MCF 10A (cell line): ENCODE results near the gene CDHR2. TPM values are rescaled to one million over a fixed set of nuclear protein-coding genes. Genes with fewer than 3 reads are reported as not detected.
A peak's percentile ranks its signal among the peaks of the same experiment; 100 is the strongest.

ENCODE experiments used
- BruUV-seq: library from RNA; stranded (reverse); fragments of 400-500 nt; replicated peaks from 2 replicates; lab custom pipeline; 2021; lab: Mats Ljungman, UMichigan
- CTCF ChIA-PET: fragments of 300-600 bp; sonication (Branson Sonifier 250); formaldehyde crosslinking; extraction: SDS; loops from one replicate; lab custom pipeline; 2021; ENCODE audit warnings: antibody characterized with exemption, inconsistent platforms; lab: Yijun Ruan, JAX
- POLR2A ChIA-PET: fragments of 300-600, 350-650 bp; sonication (Branson Sonifier 250); formaldehyde crosslinking; extraction: SDS; loops from one replicate; lab custom pipeline; 2020; ENCODE audit warnings: antibody characterized with exemption, inconsistent platforms; lab: Yijun Ruan, JAX
- DNase-seq: peaks from one replicate; pipeline ENCODE4 v3.0.0-alpha.2; 2018; ENCODE audit not compliant: unreplicated experiment
- H3K27ac Mint-ChIP-seq: one replicate; pipeline ENCODE4 v1.8.0; 2022; ENCODE audit warnings: mild to moderate bottlenecking, low read depth, mixed read lengths; ENCODE audit not compliant: unreplicated experiment
- H3K27me3 Mint-ChIP-seq: one replicate; pipeline ENCODE4 v1.8.0; 2022; ENCODE audit warnings: mixed read lengths; ENCODE audit not compliant: insufficient read depth, unreplicated experiment
- H3K36me3 Mint-ChIP-seq: one replicate; pipeline ENCODE4 v1.8.0; 2022; ENCODE audit warnings: mild to moderate bottlenecking, moderate library complexity, mixed read lengths; ENCODE audit not compliant: insufficient read depth, unreplicated experiment
- H3K4me1 Mint-ChIP-seq: one replicate; pipeline ENCODE4 v1.8.0; 2022; ENCODE audit warnings: mixed read lengths; ENCODE audit not compliant: insufficient read depth, unreplicated experiment
- H3K4me3 Mint-ChIP-seq: one replicate; pipeline ENCODE4 v1.8.0; 2022; ENCODE audit warnings: mild to moderate bottlenecking, moderate library complexity, mixed read lengths; ENCODE audit not compliant: unreplicated experiment
- H3K9me3 Mint-ChIP-seq: one replicate; pipeline ENCODE4 v1.8.0; 2022; ENCODE audit warnings: mixed read lengths; ENCODE audit not compliant: unreplicated experiment
- CTCF ChIP-seq: fragments of 200-600 bp; IDR thresholded peaks from one replicate; pipeline ENCODE4 v1.8.0; 2022; ENCODE audit warnings: antibody characterized with exemption, mild to moderate bottlenecking; ENCODE audit not compliant: unreplicated experiment
- intact Hi-C: fragments of 100-400 bp; cut with micrococcal nuclease; formaldehyde crosslinking; loops from 2 replicates; pipeline ENCODE4 v1.14.1; 2022
- total RNA-seq: library from RNA; stranded (reverse); gene quantifications from 2 replicates; pipeline ENCODE4 v1.2.3, GENCODE V29; 2022

CDHR2 gene
- total RNA-seq, 1 experiment from 2014 or later = 0.09 TPM

- CTCF ChIA-PET = interaction anchor here (0.9 kb wide), 1 partner anchor 77 kb away, joined by 3 read pairs; no protein-coding TSS in a partner anchor
- no peak for DNase-seq
These were observed 70.0 kb downstream of the CDHR2 start for GRCh38 chr5:176619203-176619568.

DNA sequence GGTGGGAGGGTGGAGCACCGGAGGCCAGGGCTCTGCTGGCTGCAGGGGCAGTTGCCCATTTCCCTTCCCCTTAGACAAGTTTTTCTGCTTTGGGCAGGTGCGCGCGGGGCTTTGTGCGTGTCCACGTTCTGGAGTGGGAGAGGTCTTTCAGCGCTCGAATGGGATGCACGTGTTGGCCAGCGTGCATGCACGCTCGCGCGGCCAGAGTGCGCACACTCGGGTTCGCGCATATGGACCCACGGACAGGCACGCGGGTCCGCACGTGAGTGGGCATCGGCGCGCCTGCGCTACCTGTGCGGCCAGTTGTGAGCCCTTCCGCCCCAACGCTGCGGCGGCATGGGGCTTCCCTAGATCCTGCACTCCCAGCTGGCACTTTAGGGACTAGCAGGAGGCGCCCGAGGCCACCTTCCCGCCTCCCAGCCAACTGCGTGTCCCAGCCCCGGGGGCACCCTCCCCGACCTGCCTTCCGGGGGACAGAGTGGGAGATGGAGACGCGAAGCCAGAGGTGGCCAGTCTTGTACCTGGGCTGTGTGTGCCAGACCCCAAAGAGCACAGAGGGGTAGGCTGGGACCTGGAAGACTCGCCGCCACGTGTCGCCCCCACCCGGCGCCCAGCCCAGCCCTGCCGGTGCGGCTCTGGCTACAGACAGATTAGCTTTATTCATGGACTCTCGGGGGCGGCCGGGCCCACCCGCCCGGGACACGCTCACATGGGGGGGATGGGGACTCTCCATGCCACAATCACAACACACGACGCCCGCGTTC is 70.6 kb downstream of the CDHR2 start:
- no TSS peak for BruUV-seq
- H3K4me3 Mint-ChIP-seq = no peak overlapping the region
- peaks cover 12% of the 10 kb centered on the region for H3K4me1 Mint-ChIP-seq
- H3K27ac Mint-ChIP-seq = no peak overlapping the region
- no peak for DNase-seq
- TF ChIP-seq CTCF = no peak
- ChIA-PET POLR2A (no interaction called here), CTCF (no interaction called here)
- no peaks in the 10 kb centered on the region for H3K36me3 Mint-ChIP-seq
- H3K9me3 Mint-ChIP-seq = no peaks in the 10 kb centered on the region
- peaks cover 39% of the 10 kb centered on the region for H3K27me3 Mint-ChIP-seq
- intact Hi-C loops = no loop called here

More at GRCh38 chr5:176619203-176619568, 70.0 kb downstream of the CDHR2 start:
- no peaks in the 10 kb centered on the region for H3K9me3 Mint-ChIP-seq
- no peak overlapping the region for H3K27ac Mint-ChIP-seq
- no peak overlapping the region for H3K4me3 Mint-ChIP-seq
- peaks cover 39% of the 10 kb centered on the region for H3K27me3 Mint-ChIP-seq
- POLR2A ChIA-PET = no interaction called here
- intact Hi-C loops = no loop called here
- BruUV-seq = no TSS peak
- H3K4me1 Mint-ChIP-seq = peaks cover 16% of the 10 kb centered on the region
- TF ChIP-seq CTCF = no peak
- H3K36me3 Mint-ChIP-seq = no peaks in the 10 kb centered on the region

GRCh38 chr5:176620333-176620981 is 71.3 kb downstream of the CDHR2 start:
- intact Hi-C loops = no loop called here
- Mint-ChIP-seq H3K27ac (no peak overlapping the region), H3K9me3 (no peaks in the 10 kb centered on the region), H3K4me3 (peak overlapping the region; percentile 24), H3K27me3 (peaks cover 39% of the 10 kb centered on the region), H3K36me3 (no peaks in the 10 kb centered on the region), H3K4me1 (peaks cover 5% of the 10 kb centered on the region)
- CTCF ChIA-PET = interaction anchor here (0.8 to 0.9 kb wide), 2 partner anchors 18 to 40 kb away, joined by 4 read pairs; no protein-coding TSS in a partner anchor
- no peak for TF ChIP-seq CTCF
- no TSS peak for BruUV-seq
- no peak for DNase-seq
- POLR2A ChIA-PET = no interaction called here

DNA sequence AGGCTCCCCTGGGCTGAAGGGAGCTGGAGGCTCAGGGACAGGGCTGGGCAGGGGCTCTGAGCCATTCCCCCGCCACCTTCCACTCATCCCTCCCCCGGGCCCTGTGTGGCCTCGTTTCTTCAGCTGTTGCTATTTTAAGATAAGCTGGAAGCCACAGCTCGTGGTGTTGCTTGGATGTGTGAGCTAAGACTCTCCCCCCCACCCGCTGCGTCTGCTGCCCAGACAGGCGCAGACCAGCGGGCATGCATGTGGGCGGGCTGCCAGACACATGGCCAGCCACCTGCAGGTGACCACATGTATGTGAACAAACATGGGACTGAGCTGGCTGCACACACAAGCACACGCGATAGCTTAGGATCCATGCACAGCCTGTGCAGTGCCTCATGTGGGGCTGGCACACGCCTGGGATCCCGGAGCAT is 72.5 kb downstream of the CDHR2 start:
- intact Hi-C loops = no loop called here
- BruUV-seq = no TSS peak
- no peak for TF ChIP-seq CTCF
- no peak overlapping the region for H3K27ac Mint-ChIP-seq
- CTCF ChIA-PET = interaction anchor here (1.1 to 1.9 kb wide), 2 partner anchors 37 to 893 kb away, joined by 3 to 12 read pairs; no protein-coding TSS in a partner anchor
- H3K27me3 Mint-ChIP-seq = peaks cover 32% of the 10 kb centered on the region
- no peak for DNase-seq
- POLR2A ChIA-PET = interaction anchor here (1.4 kb wide), 1 partner anchor 26 kb away, joined by 4 read pairs; the partner anchor contains the start of gene TSPAN17
- peaks cover 10% of the 10 kb centered on the region for H3K4me1 Mint-ChIP-seq
- no peaks in the 10 kb centered on the region for H3K9me3 Mint-ChIP-seq
- H3K36me3 Mint-ChIP-seq = no peaks in the 10 kb centered on the region
- H3K4me3 Mint-ChIP-seq = no peak overlapping the region
